HCT116 (cell line): Measurements from ENCODE around the gene SUPT4H1. TPM values are rescaled to one million over a fixed set of nuclear protein-coding genes. Genes with fewer than 3 reads are reported as not detected.
"Not testable (repeated sequence)": the region's sequence is repeated elsewhere in the genome, so short reads cannot be mapped to it uniquely, and the experiment has no call there.

ENCODE experiments used
- ATAC-seq: fragments of 200-7000 bp; cut with Tn5 transposase; 2 replicates; pipeline ENCODE4 v1.9.1; 2020; ENCODE audit warnings: mild to moderate bottlenecking, moderate library complexity
- BruUV-seq: library from RNA; stranded (reverse); fragments of 400-500 nt; replicated peaks from 2 replicates; lab custom pipeline; 2021; lab: Mats Ljungman, UMichigan
- CTCF ChIA-PET: fragments of 300-600 bp; sonication (Branson Sonifier 250); formaldehyde crosslinking; loops from one replicate; lab custom pipeline; 2021; ENCODE audit warnings: antibody characterized with exemption; lab: Charles Lee
- POLR2A ChIA-PET: fragments of 300-600, 350-600 bp; sonication (Branson Sonifier 250); formaldehyde crosslinking; loops from one replicate; lab custom pipeline; 2021; ENCODE audit warnings: antibody characterized with exemption; lab: Charles Lee
- RAD21 ChIA-PET, 2 experiments: fragments of 300-600 bp; sonication (Branson Sonifier 250); formaldehyde crosslinking; loops; one replicate each; lab custom pipeline; 2023; ENCODE audit warnings: low total read pairs in 2 of 2; ENCODE audit not compliant: uncharacterized antibody in 2 of 2, unreplicated experiment in 2 of 2, low non-redundant PET in 1 of 2; lab: Charles Lee
- DNase-seq: peaks from one replicate; pipeline ENCODE4 v3.0.0-alpha.2; 2010; ENCODE audit warnings: low read depth, low spot score
- H2AFZ ChIP-seq: fragments of 200-600 bp; shearing (Covaris generic), sonication (generic); 2 replicates; pipeline ENCODE4 v1.6.1; 2017; ENCODE audit warnings: low read depth, mixed run types, mixed read lengths, antibody characterized with exemption, low read length; ENCODE audit not compliant: poor library complexity, severe bottlenecking
- H3K27ac ChIP-seq: 2 replicates; pipeline ENCODE4 v1.5.1; 2012; ENCODE audit warnings: low read depth, low read length
- H3K27me3 ChIP-seq: fragments of 200-600 bp; sonication (generic); 2 replicates; pipeline ENCODE4 v1.6.1; 2016; ENCODE audit warnings: mixed run types, low read length, mixed read lengths; ENCODE audit not compliant: insufficient read depth
- H3K36me3 ChIP-seq, 2 experiments: fragments of 200-500 bp in 1 of 2; fragments of 200-600 bp in 1 of 2; sonication (Bioruptor generic) in 1 of 2; sonication (generic) in 1 of 2; 2 replicates each; pipeline versions ENCODE4 v1.5.1 to v1.6.1; 2014 to 2016; ENCODE audit warnings: low read length in 2 of 2, inconsistent platforms in 1 of 2, mixed read lengths in 1 of 2, mixed run types in 1 of 2; ENCODE audit not compliant: insufficient read depth in 2 of 2, control insufficient read depth in 1 of 2
- H3K4me1 ChIP-seq, 2 experiments: fragments of 200-600 bp in 1 of 2; sonication (generic) in 1 of 2; 2 replicates each; pipeline versions ENCODE4 v1.5.1 to v1.6.1; 2012 to 2017; ENCODE audit warnings: low read length in 2 of 2, inconsistent platforms in 1 of 2, mild to moderate bottlenecking in 1 of 2, mixed read lengths in 1 of 2, mixed run types in 1 of 2, moderate library complexity in 1 of 2; ENCODE audit not compliant: insufficient read depth in 2 of 2, control insufficient read depth in 1 of 2
- H3K4me2 ChIP-seq: fragments of 200-600 bp; sonication (generic); 2 replicates; pipeline ENCODE4 v1.6.1; 2017; ENCODE audit warnings: mixed run types, low read length, mixed read lengths
- H3K4me3 ChIP-seq, 2 experiments: fragments of 200-600 bp in 1 of 2; sonication (generic) in 1 of 2; replicated peaks in 1 of 2; 2 replicates each; pipeline ENCODE4 v1.5.1; 2011 to 2016; ENCODE audit warnings: low read length in 2 of 2, control low read depth in 1 of 2, low read depth in 1 of 2, mild to moderate bottlenecking in 1 of 2, mixed read lengths in 1 of 2, mixed run types in 1 of 2
- H3K79me2 ChIP-seq: fragments of 200-600 bp; sonication (generic); 2 replicates; pipeline ENCODE4 v1.6.1; 2017; ENCODE audit warnings: mild to moderate bottlenecking, mixed run types, low read length, moderate library complexity, mixed read lengths; ENCODE audit not compliant: insufficient read depth
- H3K9ac ChIP-seq: fragments of 200-600 bp; sonication (generic); 2 replicates; pipeline ENCODE4 v1.6.1; 2016; ENCODE audit warnings: low read length, mixed read lengths
- H3K9me2 ChIP-seq: fragments of 200-600 bp; sonication (generic), shearing (Covaris generic); 2 replicates; pipeline ENCODE4 v1.6.1; 2017; ENCODE audit warnings: mixed run types, mild to moderate bottlenecking, moderate library complexity; ENCODE audit not compliant: insufficient read depth
- H3K9me3 ChIP-seq, 2 experiments: fragments of 200-500 bp in 1 of 2; fragments of 200-600 bp in 1 of 2; sonication (Bioruptor generic) in 1 of 2; sonication (generic) in 1 of 2; 2 replicates each; pipeline ENCODE4 v1.6.1; 2014 to 2017; ENCODE audit warnings: low read length in 2 of 2, mixed read lengths in 2 of 2, inconsistent platforms in 1 of 2, low read depth in 1 of 2, mild to moderate bottlenecking in 1 of 2, mixed run types in 1 of 2, moderate library complexity in 1 of 2; ENCODE audit not compliant: control insufficient read depth in 1 of 2, insufficient read depth in 1 of 2
- H4K20me1 ChIP-seq: fragments of 200-600 bp; sonication (generic), shearing (Covaris generic); 2 replicates; pipeline ENCODE4 v1.6.1; 2017; ENCODE audit warnings: mixed run types, mild to moderate bottlenecking, moderate library complexity; ENCODE audit not compliant: insufficient read depth
- JUND ChIP-seq: IDR thresholded peaks from 2 replicates; pipeline ENCODE4 v1.6.1; 2012
- SP1 ChIP-seq: IDR thresholded peaks from 2 replicates; pipeline ENCODE4 v1.6.1; 2012; ENCODE audit warnings: low read depth
- intact Hi-C: fragments of 100-400 bp; cut with micrococcal nuclease; formaldehyde crosslinking; loops from 2 replicates; pipeline ENCODE4 v1.10.0; 2022
- total RNA-seq: library from RNA; stranded (reverse); gene quantifications from one replicate; pipeline ENCODE4 v1.2.1, GENCODE V29; 2021; ENCODE audit not compliant: unreplicated experiment
- TF ChIP-seq, protein P1 (sequence below): IDR thresholded peaks from 2 replicates; pipeline ENCODE4 v1.6.1; 2012

SUPT4H1 gene
- total RNA-seq, 1 experiment from 2014 or later, result 118 TPM

DNA sequence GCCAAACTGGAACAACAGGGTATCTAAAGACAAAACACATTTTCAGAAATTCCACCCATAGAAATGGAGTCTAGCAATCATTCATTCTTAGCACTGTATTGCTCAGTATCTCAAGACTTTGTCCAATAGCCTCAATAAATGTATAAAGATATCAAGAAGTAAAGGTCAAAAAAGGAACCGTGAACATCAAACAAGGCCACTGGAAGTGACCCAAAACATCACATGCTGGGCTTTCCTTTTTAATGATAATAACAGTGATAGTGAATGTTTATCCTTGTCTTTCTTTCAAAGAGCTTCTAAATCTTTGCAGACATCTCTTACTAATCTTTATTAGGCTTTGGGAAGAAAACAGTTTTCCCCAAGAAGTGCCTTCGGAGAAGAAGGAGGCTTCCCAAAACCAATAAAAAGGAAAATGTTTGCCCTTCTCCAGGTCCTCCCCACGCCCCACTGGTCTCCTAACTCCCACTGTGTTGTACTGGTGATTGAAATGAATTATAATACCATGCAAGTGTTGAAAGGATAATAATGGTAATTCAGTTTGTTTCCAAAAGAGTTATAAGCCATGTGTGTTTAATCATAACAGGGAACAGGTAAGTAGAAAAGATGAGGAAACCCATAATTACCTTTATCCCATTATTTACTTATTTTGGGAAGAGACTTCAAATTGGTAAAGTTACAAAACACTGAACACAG is 46.7 kb upstream of the SUPT4H1 start:
- Histone ChIP-seq H3K4me3 (no peak overlapping the region), H3K4me1 (peaks cover 93 to 100% of the 10 kb centered on the region in 2 experiments), H3K27ac (peak overlapping the region; percentile 50), H3K9me3 (no peaks in the 10 kb centered on the region), H4K20me1 (no peaks in the 10 kb centered on the region), H3K36me3 (no peaks in the 10 kb centered on the region; a peak in 1 of 4 replicates), H3K9ac (peak overlapping the region; percentile 2; the same call in 1 of the 2 replicates), H3K27me3 (no peaks in the 10 kb centered on the region), H3K79me2 (peaks cover 84% of the 10 kb centered on the region), H3K4me2 (peak overlapping the region; percentile 59), H3K9me2 (no peaks in the 10 kb centered on the region), H2AFZ (no peak overlapping the region)
- RAD21 ChIA-PET, result no interaction called here
- intact Hi-C loops, result no loop called here
- CTCF ChIA-PET, result no interaction called here
- ATAC-seq (no peak), DNase-seq (no peak)
- BruUV-seq, result no TSS peak
- TF ChIP-seq, protein P1, sequence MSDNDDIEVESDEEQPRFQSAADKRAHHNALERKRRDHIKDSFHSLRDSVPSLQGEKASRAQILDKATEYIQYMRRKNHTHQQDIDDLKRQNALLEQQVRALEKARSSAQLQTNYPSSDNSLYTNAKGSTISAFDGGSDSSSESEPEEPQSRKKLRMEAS, result no peak
- TF ChIP-seq SP1 (0 out of 2 replicates have a peak, but pooled peaks have one; percentile 16), JUND (peak; percentile 28; the same call in 1 of the 2 replicates)
- POLR2A ChIA-PET, result interaction anchor here (0.9 to 2.6 kb wide), 3 partner anchors 14 to 19 kb away, joined by 3 to 10 read pairs (median 7); partner anchors contain the start of gene RNF43

GRCh38 chr17:58397421-58397820 is 45.4 kb upstream of the SUPT4H1 start:
- H3K27me3 ChIP-seq, H3K36me3 ChIP-seq, H3K9me2 ChIP-seq, DNase-seq, BruUV-seq, CTCF ChIA-PET, H2AFZ ChIP-seq, ATAC-seq, RAD21 ChIA-PET, H3K9ac ChIP-seq, H3K4me3 ChIP-seq, H3K9me3 ChIP-seq, intact Hi-C loops, H4K20me1 ChIP-seq: not testable (repeated sequence)
- peaks cover 92 to 100% of the 10 kb centered on the region in 2 experiments for H3K4me1 ChIP-seq
- POLR2A ChIA-PET, result interaction anchor here (0.9 to 2.0 kb wide), 4 partner anchors 15 to 45 kb away, joined by 3 to 7 read pairs (median 5); partner anchors contain the start of genes RNF43 and SUPT4H1
- peak overlapping the region; percentile 50; the same call in 1 of the 2 replicates for H3K27ac ChIP-seq
- H3K4me2 ChIP-seq, result peak overlapping the region; percentile 59; the same call in 1 of the 2 replicates
- peaks cover 86% of the 10 kb centered on the region for H3K79me2 ChIP-seq
